Fibroblast of lung (primary cell): Measurements from ENCODE around the gene SLC6A7. TPM values are rescaled to one million over a fixed set of nuclear protein-coding genes. Genes with fewer than 3 reads are reported as not detected.

ENCODE experiments used
- DNase-seq, 2 donors: peaks; one replicate each; pipeline versions ENCODE4 v3.0.0 to v3.0.0-alpha.2; 2010; ENCODE audit warnings: low read depth in 2 of 2
- H2AFZ ChIP-seq: 2 replicates; pipeline ENCODE4 v1.5.1; 2012; ENCODE audit warnings: low read length, control low read depth, inconsistent platforms
- H3K27ac ChIP-seq: 2 replicates; pipeline ENCODE4 v1.5.1; 2011; ENCODE audit warnings: low read length, control low read depth; ENCODE audit not compliant: insufficient read depth
- H3K27me3 ChIP-seq: 2 replicates; pipeline ENCODE4 v1.5.1; 2011; ENCODE audit warnings: mild to moderate bottlenecking, low read length; ENCODE audit not compliant: control insufficient read depth, insufficient read depth
- H3K36me3 ChIP-seq: 2 replicates; pipeline ENCODE4 v1.5.1; 2011; ENCODE audit warnings: low read length; ENCODE audit not compliant: control insufficient read depth, insufficient read depth
- H3K4me1 ChIP-seq: 2 replicates; pipeline ENCODE4 v1.5.1; 2011; ENCODE audit warnings: low read length; ENCODE audit not compliant: control insufficient read depth, insufficient read depth; ENCODE audit errors: extremely low read depth
- H3K4me2 ChIP-seq: 2 replicates; pipeline ENCODE4 v1.5.1; 2011; ENCODE audit warnings: low read length, control low read depth; ENCODE audit not compliant: insufficient read depth; ENCODE audit errors: extremely low read depth
- H3K4me3 ChIP-seq, 4 experiments: fragments of 200-600 bp in 1 of 4; sonication (generic) in 1 of 4; replicated peaks in 1 of 4; 2 replicates each; pipeline ENCODE4 v1.5.1; 2011 to 2016; ENCODE audit warnings: low read length in 4 of 4, low read depth in 3 of 4, mild to moderate bottlenecking in 3 of 4, control low read depth in 2 of 4, inconsistent platforms in 1 of 4, mixed read lengths in 1 of 4; ENCODE audit not compliant: insufficient read depth in 1 of 4; ENCODE audit errors: control extremely low read depth in 1 of 4
- H3K79me2 ChIP-seq: 2 replicates; pipeline ENCODE4 v1.5.1; 2012; ENCODE audit warnings: mild to moderate bottlenecking, low read length, inconsistent platforms; ENCODE audit not compliant: control insufficient read depth, insufficient read depth
- H3K9ac ChIP-seq: 2 replicates; pipeline ENCODE4 v1.5.1; 2011; ENCODE audit warnings: mild to moderate bottlenecking, low read length, control low read depth; ENCODE audit not compliant: insufficient read depth
- H3K9me3 ChIP-seq: 2 replicates; pipeline ENCODE4 v1.5.1; 2012; ENCODE audit warnings: low read depth, low read length; ENCODE audit not compliant: control insufficient read depth, insufficient read depth
- H4K20me1 ChIP-seq: 2 replicates; pipeline ENCODE4 v1.5.1; 2011; ENCODE audit warnings: low read length; ENCODE audit not compliant: control insufficient read depth, insufficient read depth; ENCODE audit errors: extremely low read depth
- CTCF ChIP-seq, 2 donors: IDR thresholded peaks in 1 of 2; conservative IDR thresholded peaks in 1 of 2; 1 replicate in 1 of 2; 2 replicates in 1 of 2; pipeline ENCODE4 v1.5.1; 2011 to 2012; ENCODE audit warnings: low read length in 2 of 2, control low read depth in 1 of 2, inconsistent platforms in 1 of 2, low read depth in 1 of 2, mild to moderate bottlenecking in 1 of 2
- EZH2 ChIP-seq: IDR thresholded peaks from 2 replicates; pipeline ENCODE4 v1.5.1; 2012; ENCODE audit warnings: low read length, control low read depth, mild to moderate bottlenecking; ENCODE audit errors: missing control alignments
- polyA plus RNA-seq, 2 donors: library from polyadenylated mRNA; depleted of rRNA in 1 of 2; stranded (reverse) in 1 of 2; unstranded in 1 of 2; fragments of >200 nt; gene quantifications; 2 replicates each; pipeline ENCODE4 v1.2.1, GENCODE V29; 2011 to 2012; ENCODE audit warnings: missing spikeins in 1 of 2
- total RNA-seq: library from RNA; depleted of rRNA; stranded (reverse); fragments of >200 nt; gene quantifications from 2 replicates; pipeline ENCODE4 v1.2.1, GENCODE V29; 2014

The SLC6A7 gene
- total and polyA plus RNA-seq, 2 donors (not counting 1 experiment from before 2014, with no cell fraction given): 0.02 TPM; not detected in 1

GRCh38 chr5:150184990-150185912 is 4.6 kb upstream of the SLC6A7 start:
- H2AFZ ChIP-seq: no peak overlapping the region
- H3K27me3 ChIP-seq: peaks cover 60% of the 10 kb centered on the region
- no peaks in the 10 kb centered on the region for H3K36me3 ChIP-seq

DNA sequence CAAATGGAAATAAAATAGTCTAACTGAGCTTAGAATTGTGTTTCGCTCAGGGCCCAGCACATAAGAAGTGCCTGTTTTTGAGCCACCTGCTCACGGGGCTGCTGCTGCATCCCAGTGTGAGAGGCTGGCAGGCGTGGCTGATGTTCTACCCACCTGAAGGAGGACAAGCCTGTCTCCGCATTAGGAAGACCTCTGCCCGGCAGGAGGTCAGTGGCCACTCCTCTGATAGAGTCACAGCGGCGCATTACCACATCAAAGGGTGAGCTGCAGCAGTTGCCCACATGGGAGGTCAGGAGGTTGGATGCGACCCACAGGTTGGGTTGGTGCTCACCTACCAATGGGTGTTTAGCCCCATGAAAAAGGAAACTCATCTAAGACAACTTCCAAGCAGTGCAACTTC is 3.7 kb upstream of the SLC6A7 start:
- DNase-seq: no peak
- H3K9ac ChIP-seq: no peak overlapping the region
- no peaks in the 10 kb centered on the region for H4K20me1 ChIP-seq
- H3K9me3 ChIP-seq: no peaks in the 10 kb centered on the region
- H3K4me1 ChIP-seq: no peaks in the 10 kb centered on the region
- peaks cover 69% of the 10 kb centered on the region for H3K27me3 ChIP-seq
- no peaks in the 10 kb centered on the region for H3K79me2 ChIP-seq
- H3K4me3 ChIP-seq: no peak overlapping the region
- no peak overlapping the region for H3K27ac ChIP-seq
- no peak overlapping the region for H3K4me2 ChIP-seq
- TF ChIP-seq CTCF (conservative IDR thresholded peaks at IDR 0.05 in 1 of 2, IDR thresholded peaks at IDR 0.05 in 1 of 2; ENCODE audit: low read depth in 1 of 2, low read length in 2 of 2) (no peak), EZH2 (no peak)
- no peaks in the 10 kb centered on the region for H3K36me3 ChIP-seq
- no peak overlapping the region for H2AFZ ChIP-seq

More at GRCh38 chr5:150184990-150185912, 4.6 kb upstream of the SLC6A7 start:
- no peak overlapping the region for H3K4me2 ChIP-seq
- H3K4me1 ChIP-seq: peaks cover 7% of the 10 kb centered on the region
- H3K27ac ChIP-seq: no peak overlapping the region
- H4K20me1 ChIP-seq: no peaks in the 10 kb centered on the region
- no peaks in the 10 kb centered on the region for H3K9me3 ChIP-seq
- H3K9ac ChIP-seq: no peak overlapping the region
- H3K4me3 ChIP-seq: no peak overlapping the region
- DNase-seq: no peak
- TF ChIP-seq EZH2 (no peak), CTCF (conservative IDR thresholded peaks at IDR 0.05 in 1 of 2, IDR thresholded peaks at IDR 0.05 in 1 of 2; ENCODE audit: low read depth in 1 of 2, low read length in 2 of 2) (no peak)
- H3K79me2 ChIP-seq: no peaks in the 10 kb centered on the region

DNA sequence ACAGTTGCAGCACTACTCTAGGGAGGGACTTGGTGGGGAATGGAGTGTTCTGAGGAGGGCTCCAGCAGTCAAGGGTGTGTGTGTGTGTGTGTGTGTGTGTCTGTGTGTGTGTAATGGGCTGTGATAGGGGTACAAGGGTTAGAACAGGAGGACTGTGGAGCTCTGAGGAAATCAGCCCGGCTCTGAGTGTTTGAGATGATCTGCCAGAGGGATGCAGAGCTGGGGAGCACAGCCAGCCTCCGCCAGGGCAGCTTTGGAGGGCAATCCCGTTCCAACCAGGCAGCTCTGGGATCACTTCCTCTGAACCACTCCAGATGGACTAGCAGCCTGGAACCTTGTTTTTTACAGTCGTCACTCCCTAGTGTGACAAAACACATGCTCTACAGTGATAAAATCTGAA is 3.0 kb upstream of the SLC6A7 start:
- DNase-seq: no peak
- peaks cover 72% of the 10 kb centered on the region for H3K27me3 ChIP-seq
- no peak for TF ChIP-seq CTCF (conservative IDR thresholded peaks at IDR 0.05 in 1 of 2, IDR thresholded peaks at IDR 0.05 in 1 of 2; ENCODE audit: low read depth in 1 of 2, low read length in 2 of 2)
- no peak for TF ChIP-seq EZH2
- H3K9me3 ChIP-seq: no peaks in the 10 kb centered on the region
- H3K4me2 ChIP-seq: no peak overlapping the region
- no peak overlapping the region for H3K9ac ChIP-seq
- no peak overlapping the region for H3K27ac ChIP-seq
- H3K4me1 ChIP-seq: no peaks in the 10 kb centered on the region
- H3K79me2 ChIP-seq: no peaks in the 10 kb centered on the region
- H2AFZ ChIP-seq: no peak overlapping the region
- no peaks in the 10 kb centered on the region for H3K36me3 ChIP-seq
- H3K4me3 ChIP-seq: no peak overlapping the region
- H4K20me1 ChIP-seq: no peaks in the 10 kb centered on the region
